Effector CD8-positive, alpha-beta T cell (primary cell): ENCODE measurements around the gene ARID1B.

Experiments used
- DNase-seq: peaks from one replicate; lab custom pipeline; 2025; lab: John Stamatoyannopoulos, UW

ARID1B gene

DNA sequence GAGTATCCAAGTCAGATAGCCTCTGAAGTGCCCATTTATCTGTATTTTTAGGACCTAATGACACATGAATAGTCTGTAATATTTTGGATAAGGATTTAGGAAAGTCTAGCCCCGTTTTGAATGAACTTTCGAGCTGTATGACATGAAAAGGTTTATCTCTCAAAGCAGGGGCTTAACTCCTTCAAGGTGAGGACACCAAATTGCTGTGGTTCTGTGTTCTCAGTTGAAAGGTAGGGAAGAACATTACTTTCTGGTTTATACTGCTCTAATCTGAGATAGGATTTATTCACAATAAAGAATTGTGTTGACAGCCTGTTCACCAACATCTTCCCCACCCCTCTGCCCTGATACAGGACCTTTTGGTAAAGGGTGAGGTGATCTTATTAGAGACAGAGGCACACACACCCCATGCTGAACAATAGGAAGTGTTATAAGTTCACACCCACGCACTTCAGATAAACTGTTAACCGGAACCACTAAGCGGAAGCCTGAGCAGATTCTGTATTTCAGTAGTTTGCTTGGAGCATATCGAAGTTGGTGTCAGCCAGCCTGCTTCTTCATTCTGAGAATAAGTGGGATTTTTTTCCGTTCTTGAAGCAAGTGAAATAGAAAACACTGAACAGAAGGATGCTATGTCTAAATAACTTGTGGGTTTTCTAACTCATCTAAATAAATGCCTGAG lies 322.9 kb downstream of the ARID1B start:
- no peak for DNase-seq

GRCh38 chr6:157101166-157101565 lies 324.0 kb downstream of the ARID1B start:
- DNase-seq = no peak

DNA sequence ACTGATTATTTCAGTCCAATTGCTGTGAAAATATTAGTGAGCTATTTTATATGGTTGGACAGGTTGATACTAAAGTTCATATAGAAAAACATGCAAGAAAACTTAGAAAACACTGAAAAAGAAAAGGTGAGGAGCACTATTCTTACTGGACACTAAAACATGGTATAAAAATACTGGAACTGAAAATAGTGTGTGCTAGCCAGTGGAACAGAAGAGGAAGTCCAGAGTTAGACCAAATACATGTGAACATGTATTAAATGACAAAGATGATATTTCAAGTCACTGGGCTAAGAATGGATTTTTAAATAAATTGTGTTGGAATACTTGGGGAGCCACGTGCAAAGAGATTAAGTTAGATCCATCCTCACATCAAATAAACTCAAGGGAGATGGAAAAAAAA lies 327.6 kb downstream of the ARID1B start:
- DNase-seq = no peak

- no peak for DNase-seq
These were observed 329.3 kb downstream of the ARID1B start for GRCh38 chr6:157106487-157106886.

DNA sequence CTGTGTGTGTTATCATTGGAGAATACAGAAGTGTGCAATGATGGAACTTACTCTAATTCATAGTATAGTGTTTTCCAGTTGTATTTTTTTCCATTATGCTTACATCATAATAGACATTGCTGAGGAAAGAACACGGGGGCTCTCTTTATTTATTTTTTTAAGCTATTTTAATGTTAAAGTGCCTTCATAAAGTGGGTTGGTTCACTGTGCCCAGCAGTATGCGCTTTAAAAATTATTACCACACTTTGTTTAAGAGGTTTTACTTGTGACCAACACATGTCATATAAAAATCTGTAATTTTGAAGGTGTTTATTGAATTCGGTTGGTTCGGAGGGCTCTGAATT lies 330.4 kb downstream of the ARID1B start:
- DNase-seq = no peak

DNA sequence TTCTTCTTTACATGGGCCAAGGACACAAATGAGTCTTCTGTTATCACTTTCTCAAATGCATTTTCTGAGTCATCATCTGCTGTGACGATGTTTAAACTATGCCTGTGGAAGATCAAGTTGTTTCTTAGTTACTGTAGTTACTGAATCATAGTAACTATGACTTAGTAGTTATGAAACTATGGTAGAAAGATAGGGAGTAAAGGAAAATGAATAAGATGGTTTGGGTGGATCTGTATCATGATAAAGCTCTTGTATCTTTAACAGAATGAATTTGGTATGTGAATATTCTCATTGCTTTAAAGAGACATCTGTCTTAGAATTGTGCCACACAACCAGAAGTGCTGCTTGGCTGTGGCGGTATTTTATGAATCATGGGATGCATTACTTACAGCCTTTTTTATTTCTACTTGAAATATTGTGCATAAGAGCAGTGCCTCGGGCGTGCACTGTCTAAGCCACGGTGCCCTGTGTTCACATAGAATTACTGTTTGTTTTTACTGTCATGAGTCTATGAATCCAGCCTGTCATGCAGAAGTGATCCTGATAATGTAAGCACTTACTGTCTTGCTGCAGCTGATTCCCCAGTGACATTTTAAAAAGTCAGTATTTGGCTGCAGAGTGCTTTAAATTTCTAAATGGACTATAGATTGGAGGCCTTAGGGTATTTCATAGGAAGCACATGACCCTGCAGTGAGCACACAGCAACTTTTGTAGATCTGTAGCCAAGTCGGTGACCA lies 330.9 kb downstream of the ARID1B start:
- DNase-seq = no peak

DNA sequence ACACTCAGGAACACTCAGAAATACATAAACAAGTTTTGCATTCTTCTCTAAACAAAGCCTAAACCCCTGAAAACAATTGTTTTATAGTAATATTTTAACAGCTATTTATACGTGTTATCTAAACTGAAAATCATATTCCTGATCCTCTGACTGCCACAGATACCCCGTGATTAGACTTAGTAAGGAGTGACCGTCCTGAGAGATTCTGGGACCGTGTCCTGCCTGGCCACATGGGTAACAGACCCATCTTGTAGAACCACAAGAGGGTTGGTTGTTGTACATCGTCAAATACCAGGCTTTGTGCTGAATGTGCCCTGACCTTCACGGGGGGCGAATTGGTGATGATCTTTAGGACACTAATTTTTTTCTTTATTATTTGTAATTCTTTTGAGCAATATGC lies 331.7 kb downstream of the ARID1B start:
- no peak for DNase-seq

GRCh38 chr6:157110607-157111006 lies 333.4 kb downstream of the ARID1B start:
- DNase-seq = no peak

DNA sequence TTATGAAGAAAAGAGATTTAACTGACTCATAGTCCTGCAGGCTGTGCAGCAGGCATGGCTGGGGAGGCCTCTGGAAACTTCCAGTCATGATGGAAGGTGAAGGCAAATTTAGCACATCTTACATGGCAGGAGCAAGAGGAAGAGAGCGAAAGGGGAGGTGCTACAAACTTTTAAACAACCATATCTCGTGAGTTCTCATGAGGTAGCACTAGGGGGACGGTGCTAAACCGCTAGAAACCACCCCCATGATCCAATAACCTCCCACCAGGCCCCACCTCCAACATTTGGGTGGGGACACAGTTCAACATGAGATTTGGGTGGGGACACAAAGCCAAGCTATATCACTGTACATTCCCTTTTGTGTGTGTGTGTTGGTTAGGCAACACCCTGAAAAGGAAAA lies 336.2 kb downstream of the ARID1B start:
- DNase-seq = no peak

DNA sequence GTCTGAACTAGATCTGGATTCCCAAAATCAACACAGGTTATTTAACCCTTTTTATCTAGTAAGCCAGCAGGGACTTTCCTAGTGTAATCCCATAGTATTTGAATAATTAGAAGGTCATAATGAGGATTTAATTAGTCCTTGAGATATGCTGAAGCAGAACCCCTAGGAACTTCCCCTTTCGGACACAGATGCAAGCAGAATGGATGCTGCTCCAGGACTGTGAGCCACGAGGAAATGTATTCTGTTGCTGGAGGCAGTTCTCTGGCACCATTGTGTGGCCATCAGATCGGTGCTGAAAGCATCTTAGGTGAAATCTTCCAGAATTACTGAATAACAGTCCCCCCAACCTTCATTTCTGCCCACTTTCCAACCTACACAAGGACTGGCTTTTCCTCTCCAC lies 339.2 kb downstream of the ARID1B start:
- DNase-seq = no peak

DNA sequence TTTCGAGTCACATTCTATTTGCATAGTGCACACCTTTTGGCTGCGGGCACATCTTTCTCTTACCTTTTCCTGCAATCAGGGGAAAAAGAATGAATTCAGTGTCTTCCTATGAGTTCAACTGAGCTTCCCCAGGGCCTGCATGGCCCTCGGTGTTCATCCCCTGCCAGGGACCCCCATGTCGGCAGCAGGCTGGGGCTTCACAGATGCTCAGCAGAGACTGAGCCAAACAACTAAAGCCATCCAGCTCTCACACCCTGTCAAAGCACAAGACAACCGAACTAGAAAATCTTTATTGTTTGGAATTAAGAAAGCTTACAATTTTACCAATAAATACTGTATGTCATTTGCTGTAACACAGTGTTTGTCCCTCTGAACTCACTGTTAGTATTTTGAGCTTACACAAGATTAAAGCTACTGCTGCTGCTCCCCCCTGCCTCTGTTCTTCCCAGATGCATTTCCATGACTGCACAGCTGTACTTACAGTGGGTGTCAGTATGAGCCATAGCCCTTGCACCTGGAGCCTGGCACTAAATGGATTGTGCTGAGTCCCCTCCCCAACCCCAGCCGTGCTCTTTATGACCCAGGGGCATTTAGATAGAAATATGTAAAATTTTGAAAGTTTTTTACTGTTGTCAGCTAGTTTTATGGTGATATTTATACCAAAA lies 340.4 kb downstream of the ARID1B start:
- DNase-seq = no peak

GRCh38 chr6:157119502-157120027 lies 342.4 kb downstream of the ARID1B start:
- no peak for DNase-seq

DNA sequence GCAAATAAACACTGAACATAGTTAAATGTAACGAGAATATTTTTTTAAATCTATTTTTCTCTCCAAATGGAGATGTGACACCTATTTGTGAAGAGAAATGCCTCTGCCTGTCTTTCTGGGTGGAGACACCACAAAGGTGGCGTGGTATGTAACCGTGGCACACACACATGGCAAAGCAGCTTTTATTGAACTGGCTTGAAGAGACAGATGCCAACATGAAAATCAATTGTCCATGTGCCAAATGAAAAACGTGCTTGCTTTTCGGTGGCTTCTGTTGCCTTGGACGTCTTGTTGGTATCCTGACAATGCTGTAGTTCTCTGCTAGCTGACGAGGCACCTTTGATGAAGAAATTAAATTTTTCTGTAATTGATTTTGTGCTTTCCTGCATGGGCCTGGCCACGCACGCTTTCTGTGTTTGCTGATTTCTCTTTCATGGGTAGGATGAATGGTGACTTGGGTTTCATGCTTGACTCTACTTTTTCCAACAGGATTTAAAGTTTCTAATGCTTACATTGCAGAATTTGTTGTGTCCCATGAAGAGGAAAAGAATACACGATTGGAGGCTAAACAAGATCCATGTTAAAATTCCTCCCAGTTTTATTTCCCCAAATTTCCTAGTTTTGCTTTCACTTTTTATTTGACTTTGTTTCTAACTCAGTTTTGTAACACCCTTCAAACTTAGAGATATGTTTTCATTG lies 343.5 kb downstream of the ARID1B start:
- no peak for DNase-seq

DNA sequence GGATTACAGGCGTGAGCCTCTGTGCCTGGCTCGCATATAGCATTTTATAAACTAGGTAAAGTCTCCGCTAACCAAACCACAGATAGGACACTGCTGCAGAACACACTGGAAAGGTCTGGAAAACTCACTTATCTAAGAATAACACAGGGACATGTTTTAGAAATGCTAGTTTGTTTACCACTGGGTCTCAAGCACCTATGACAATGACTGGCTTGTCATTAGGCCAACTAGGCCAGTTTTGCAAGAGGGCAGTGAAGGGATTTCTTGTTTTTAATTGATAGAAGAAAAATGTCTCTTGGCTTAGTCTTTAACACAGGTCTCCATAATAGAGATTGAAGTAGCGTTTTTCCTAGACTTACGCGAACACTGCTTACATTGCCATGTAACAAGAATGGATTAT lies 344.7 kb downstream of the ARID1B start:
- DNase-seq = no peak

DNA sequence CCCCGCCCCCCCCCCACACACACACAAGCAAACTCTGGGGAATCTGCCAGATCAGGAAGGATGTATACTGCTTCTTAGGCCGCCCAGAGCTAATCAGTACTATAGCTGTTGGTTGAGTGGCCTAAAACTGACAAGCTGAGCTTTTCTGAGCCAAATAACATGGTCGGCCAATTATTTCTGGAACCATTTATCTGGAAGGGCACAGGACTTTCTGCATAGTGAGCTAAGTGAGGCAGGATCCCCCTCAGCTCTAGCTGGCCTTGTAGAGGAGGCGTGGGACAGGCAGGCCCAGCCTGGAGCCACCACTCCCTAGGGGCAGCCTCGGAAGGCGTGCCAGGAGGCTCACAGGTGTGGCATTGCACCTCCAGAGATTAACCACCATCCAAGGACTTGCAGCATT lies 346.1 kb downstream of the ARID1B start:
- no peak for DNase-seq

- no peak for DNase-seq
These were observed 347.5 kb downstream of the ARID1B start for GRCh38 chr6:157124485-157125254.

GRCh38 chr6:157125531-157125930 lies 348.4 kb downstream of the ARID1B start:
- no peak for DNase-seq

- DNase-seq = no peak
These were observed 349.3 kb downstream of the ARID1B start for GRCh38 chr6:157126183-157127098.

GRCh38 chr6:157128235-157128775 lies 351.1 kb downstream of the ARID1B start:
- DNase-seq = no peak

- DNase-seq = no peak
These were observed 354.1 kb downstream of the ARID1B start for GRCh38 chr6:157131250-157131649.
